Natural killer cell (primary cell): ENCODE data around the gene CHD6. TPM values are rescaled to one million over a fixed set of nuclear protein-coding genes. Genes with fewer than 3 reads are reported as not detected.

Experiments
- ATAC-seq, 3 donors: fragments of 150-1000 bp in 2 of 3; fragments of 200-7000 bp in 1 of 3; cut with Tn5 transposase; 1 replicate in 1 of 3; 2 replicates in 2 of 3; pipeline ENCODE4 v1.10.0; 2021; ENCODE audit warnings: mild to moderate bottlenecking in 2 of 3, moderate library complexity in 2 of 3
- DNase-seq, 2 donors: peaks; one replicate each; pipeline versions ENCODE4 v3.0.0 to v3.0.0-alpha.2; 2013 to 2021; ENCODE audit warnings: mixed read lengths in 1 of 2
- H3K27ac ChIP-seq: one replicate; pipeline ENCODE4 v1.5.1; 2013; ENCODE audit warnings: mild to moderate bottlenecking, low read length
- H3K27me3 ChIP-seq: one replicate; pipeline ENCODE4 v1.6.1; 2013; ENCODE audit warnings: low read length; ENCODE audit not compliant: control insufficient read depth, insufficient read depth
- H3K36me3 ChIP-seq: one replicate; pipeline ENCODE4 v1.6.1; 2013; ENCODE audit warnings: low read length; ENCODE audit not compliant: control insufficient read depth, insufficient read depth
- H3K4me1 ChIP-seq: one replicate; pipeline ENCODE4 v1.6.1; 2013; ENCODE audit warnings: low read length; ENCODE audit not compliant: control insufficient read depth, insufficient read depth
- H3K4me3 ChIP-seq: one replicate; pipeline ENCODE4 v1.5.1; 2013; ENCODE audit warnings: low read length
- H3K9me3 ChIP-seq: one replicate; pipeline ENCODE4 v1.6.1; 2013; ENCODE audit warnings: low read length; ENCODE audit not compliant: control insufficient read depth, insufficient read depth
- H3K27ac Mint-ChIP-seq, 2 donors: one replicate each; pipeline ENCODE4 v1.8.0; 2022; ENCODE audit warnings: mild to moderate bottlenecking in 2 of 2, mixed read lengths in 2 of 2, moderate library complexity in 1 of 2
- H3K27me3 Mint-ChIP-seq, 2 donors: one replicate each; pipeline ENCODE4 v1.8.0; 2022; ENCODE audit warnings: low read depth in 2 of 2, mixed read lengths in 2 of 2
- H3K36me3 Mint-ChIP-seq: one replicate; pipeline ENCODE4 v1.8.0; 2022; ENCODE audit warnings: mixed read lengths
- H3K4me1 Mint-ChIP-seq, 2 donors: one replicate each; pipeline ENCODE4 v1.8.0; 2022; ENCODE audit warnings: mixed read lengths in 2 of 2
- H3K4me3 Mint-ChIP-seq: one replicate; pipeline ENCODE4 v1.8.0; 2022; ENCODE audit warnings: mild to moderate bottlenecking, moderate library complexity, mixed read lengths
- H3K9me3 Mint-ChIP-seq, 2 donors: one replicate each; pipeline ENCODE4 v1.8.0; 2022; ENCODE audit warnings: mixed read lengths in 2 of 2
- CTCF ChIP-seq: fragments of 200-600 bp; IDR thresholded peaks from one replicate; pipeline ENCODE4 v1.8.0; 2022; ENCODE audit warnings: antibody characterized with exemption
- WGBS: methylation state at CpG from one replicate; pipeline ENCODE4 v1.1.7; 2013; ENCODE audit warnings: missing lambda C conversion rate; ENCODE audit not compliant: insufficient coverage; 5-methylcytosine and 5-hydroxymethylcytosine counted together
- intact Hi-C: fragments of 100-400 bp; cut with micrococcal nuclease; formaldehyde crosslinking; loops from one replicate; pipeline ENCODE4 v1.14.2; 2022
- total RNA-seq, 4 donors: library from RNA; stranded (reverse); fragments of 120-200 nt in 1 of 4; gene quantifications; one replicate each; pipeline versions ENCODE4 v1.2.3 to v1.2.4, GENCODE V29; 2013 to 2022

Gene CHD6
- total RNA-seq, 3 donors from 2014 or later (not counting 1 experiment from before 2014, with no cell fraction given), result 82.8 to 96.6 (median 90.4) TPM

- WGBS, result 100% methylated on average over 1 of the region's 1 CpG
- no peak overlapping the region for H3K27ac ChIP-seq
- ATAC-seq (no peak), DNase-seq (no peak)
- H3K4me3 ChIP-seq, result no peak overlapping the region
- no peak for TF ChIP-seq CTCF
- H3K27me3 Mint-ChIP-seq, result no peaks in the 10 kb centered on the region
- H3K27me3 ChIP-seq, result no peaks in the 10 kb centered on the region
- H3K4me1 ChIP-seq, result no peaks in the 10 kb centered on the region
- no peaks in the 10 kb centered on the region for H3K9me3 Mint-ChIP-seq
- peaks cover 59 to 62% of the 10 kb centered on the region in 2 donors for H3K4me1 Mint-ChIP-seq
- intact Hi-C loops, result no loop called here
- H3K9me3 ChIP-seq, result no peaks in the 10 kb centered on the region
- H3K36me3 Mint-ChIP-seq, result peaks cover 15% of the 10 kb centered on the region
- H3K4me3 Mint-ChIP-seq, result no peak overlapping the region
- no peak overlapping the region for H3K27ac Mint-ChIP-seq
- peaks cover 12% of the 10 kb centered on the region for H3K36me3 ChIP-seq
Measured at GRCh38 chr20:41530923-41531322, 87.3 kb downstream of the CHD6 start.

- no peak overlapping the region for H3K4me3 Mint-ChIP-seq
- no peaks in the 10 kb centered on the region for H3K9me3 Mint-ChIP-seq
- intact Hi-C loops, result no loop called here
- Histone ChIP-seq H3K4me3 (no peak overlapping the region), H3K27ac (no peak overlapping the region), H3K9me3 (no peaks in the 10 kb centered on the region), H3K4me1 (peaks cover 7% of the 10 kb centered on the region), H3K36me3 (peaks cover 4% of the 10 kb centered on the region), H3K27me3 (no peaks in the 10 kb centered on the region)
- H3K4me1 Mint-ChIP-seq, result peaks cover 53 to 56% of the 10 kb centered on the region in 2 donors
- H3K36me3 Mint-ChIP-seq, result no peaks in the 10 kb centered on the region
- no peak for TF ChIP-seq CTCF
- DNase-seq (no peak), ATAC-seq (no peak)
- peak overlapping the region in 1 of 2 donors; percentile 47 for H3K27ac Mint-ChIP-seq
- 87% methylated on average over 3 of the region's 3 CpGs for WGBS
- no peaks in the 10 kb centered on the region for H3K27me3 Mint-ChIP-seq
Measured at GRCh38 chr20:41526327-41526726, 91.8 kb downstream of the CHD6 start.

GRCh38 chr20:41524980-41525613 lies 93.1 kb downstream of the CHD6 start:
- H3K27ac ChIP-seq, result no peak overlapping the region
- 74% methylated on average over 6 of the region's 6 CpGs for WGBS
- H3K27me3 Mint-ChIP-seq, result no peaks in the 10 kb centered on the region
- H3K27ac Mint-ChIP-seq, result peak overlapping the region; percentile 47 to 70
- no peak for TF ChIP-seq CTCF
- no peak overlapping the region for H3K4me3 ChIP-seq
- no peaks in the 10 kb centered on the region for H3K9me3 ChIP-seq
- H3K4me1 ChIP-seq, result peaks cover 7% of the 10 kb centered on the region
- no peaks in the 10 kb centered on the region for H3K9me3 Mint-ChIP-seq
- peaks cover 4% of the 10 kb centered on the region for H3K36me3 ChIP-seq
- H3K4me3 Mint-ChIP-seq, result no peak overlapping the region
- ATAC-seq, result no peak
- no peaks in the 10 kb centered on the region for H3K36me3 Mint-ChIP-seq
- H3K27me3 ChIP-seq, result no peaks in the 10 kb centered on the region
- peaks cover 51 to 58% of the 10 kb centered on the region in 2 donors for H3K4me1 Mint-ChIP-seq
- intact Hi-C loops, result no loop called here
- DNase-seq, result no peak

GRCh38 chr20:41523857-41524256 lies 94.3 kb downstream of the CHD6 start:
- Mint-ChIP-seq H3K36me3 (no peaks in the 10 kb centered on the region), H3K4me3 (no peak overlapping the region), H3K27me3 (no peaks in the 10 kb centered on the region), H3K9me3 (no peaks in the 10 kb centered on the region), H3K4me1 (peaks cover 45 to 52% of the 10 kb centered on the region in 2 donors), H3K27ac (peak overlapping the region in 1 of 2 donors; percentile 47)
- Histone ChIP-seq H3K36me3 (peaks cover 1% of the 10 kb centered on the region), H3K27me3 (no peaks in the 10 kb centered on the region), H3K4me3 (no peak overlapping the region), H3K4me1 (peaks cover 7% of the 10 kb centered on the region), H3K27ac (no peak overlapping the region), H3K9me3 (no peaks in the 10 kb centered on the region)
- DNase-seq (no peak), ATAC-seq (no peak)
- TF ChIP-seq CTCF, result no peak
- intact Hi-C loops, result no loop called here
- 98% methylated on average over 4 of the region's 5 CpGs for WGBS
